GM23248 (cell line): ENCODE data around the gene RBP3. TPM values are rescaled to one million over a fixed set of nuclear protein-coding genes. Genes with fewer than 3 reads are reported as not detected.

ENCODE experiments used
- DNase-seq: peaks from one replicate; pipeline ENCODE4 v3.0.0-alpha.2; 2015
- H2AFZ ChIP-seq: fragments of 200-600 bp; sonication (generic); 2 replicates; pipeline ENCODE4 v1.6.1; 2016; ENCODE audit warnings: antibody characterized with exemption
- H3F3A ChIP-seq: fragments of 200-600 bp; sonication (generic); 2 replicates; pipeline ENCODE4 v1.6.1; 2016; ENCODE audit warnings: mild to moderate bottlenecking, antibody characterized with exemption, mixed run types; ENCODE audit not compliant: insufficient read depth
- H3K27ac ChIP-seq: fragments of 200-600 bp; sonication (generic); 2 replicates; pipeline ENCODE4 v1.5.1; 2016; ENCODE audit warnings: mild to moderate bottlenecking
- H3K27me3 ChIP-seq: fragments of 200-600 bp; sonication (generic); replicated peaks from 2 replicates; pipeline ENCODE4 v1.6.1; 2016; ENCODE audit warnings: mild to moderate bottlenecking; ENCODE audit not compliant: insufficient read depth
- H3K36me3 ChIP-seq: fragments of 200-600 bp; sonication (generic); 2 replicates; pipeline ENCODE4 v1.6.1; 2016; ENCODE audit warnings: low read depth, mild to moderate bottlenecking
- H3K4me1 ChIP-seq: fragments of 200-600 bp; sonication (generic); 2 replicates; pipeline ENCODE4 v1.6.1; 2016; ENCODE audit warnings: mild to moderate bottlenecking; ENCODE audit not compliant: insufficient read depth
- H3K4me2 ChIP-seq: fragments of 200-600 bp; sonication (generic); one replicate; pipeline ENCODE4 v1.6.1; 2016; ENCODE audit warnings: mild to moderate bottlenecking; ENCODE audit not compliant: unreplicated experiment
- H3K4me3 ChIP-seq: fragments of 200-600 bp; sonication (generic); 2 replicates; pipeline ENCODE4 v1.5.1; 2016; ENCODE audit warnings: mild to moderate bottlenecking
- H3K79me2 ChIP-seq: fragments of 200-600 bp; sonication (generic); 2 replicates; pipeline ENCODE4 v1.6.1; 2016; ENCODE audit warnings: mild to moderate bottlenecking; ENCODE audit not compliant: insufficient read depth
- H3K9ac ChIP-seq: fragments of 200-600 bp; sonication (generic); 2 replicates; pipeline ENCODE4 v1.6.1; 2016; ENCODE audit warnings: mild to moderate bottlenecking
- H3K9me2 ChIP-seq: fragments of 200-600 bp; sonication (generic); 2 replicates; pipeline ENCODE4 v1.6.1; 2016; ENCODE audit warnings: mixed run types, mild to moderate bottlenecking, moderate library complexity; ENCODE audit not compliant: insufficient read depth
- H3K9me3 ChIP-seq: fragments of 200-600 bp; sonication (generic); one replicate; pipeline ENCODE4 v1.6.1; 2017; ENCODE audit warnings: low read depth
- H4K20me1 ChIP-seq: fragments of 200-600 bp; sonication (generic); 2 replicates; pipeline ENCODE4 v1.6.0; 2016; ENCODE audit not compliant: insufficient read depth
- EZH2 ChIP-seq: fragments of 200-600 bp; sonication (generic); IDR thresholded peaks from 2 replicates; pipeline ENCODE4 v1.6.1; 2018; ENCODE audit warnings: antibody characterized with exemption, mild to moderate bottlenecking; ENCODE audit not compliant: insufficient read depth, poor library complexity, severe bottlenecking
- EZH2phosphoT487 ChIP-seq: fragments of 200-600 bp; sonication (generic); IDR thresholded peaks from 2 replicates; pipeline ENCODE4 v1.6.1; 2018; ENCODE audit warnings: antibody characterized with exemption, moderate library complexity, mild to moderate bottlenecking, low read depth; ENCODE audit not compliant: insufficient read depth
- WGBS, 2 experiments: methylation state at CpG; one replicate each; pipeline ENCODE4 v1.1.6; 2015 to 2017; ENCODE audit warnings: low lambda C conversion rate in 2 of 2, low coverage in 1 of 2; ENCODE audit errors: missing lambda C conversion rate in 2 of 2; 5-methylcytosine and 5-hydroxymethylcytosine counted together
- in situ Hi-C: fragments of 300-500 bp; cut with MboI; formaldehyde crosslinking; loops from 2 replicates; pipeline ENCODE4 v1.15.0; 2020
- polyA plus RNA-seq: library from polyadenylated mRNA; unstranded; fragments of >200 nt; fragmentation: Nextera tagmentation; extraction: Ambion mirVana; gene quantifications from 2 replicates; pipeline ENCODE4 v1.2.1, GENCODE V29; 2016
- total RNA-seq: library from RNA; depleted of rRNA; stranded (reverse); fragments of >200 nt; shearing (Covaris generic); gene quantifications from 2 replicates; pipeline ENCODE4 v1.2.3, GENCODE V29; 2014

Gene RBP3
- total and polyA plus RNA-seq, 2 experiments from 2014 or later: not detected

GRCh38 chr10:47371629-47372485 is 23.7 kb downstream of the RBP3 start:
- no peaks in the 10 kb centered on the region for H3K36me3 ChIP-seq

GRCh38 chr10:47372726-47373125 is 24.6 kb downstream of the RBP3 start:
- Histone ChIP-seq H3K4me3 (no peak overlapping the region), H4K20me1 (no peaks in the 10 kb centered on the region), H3F3A (no peaks in the 10 kb centered on the region), H3K9me3 (no peaks in the 10 kb centered on the region), H3K36me3 (no peaks in the 10 kb centered on the region), H3K4me1 (no peaks in the 10 kb centered on the region), H3K27ac (no peak overlapping the region), H3K27me3 (peaks cover 20% of the 10 kb centered on the region), H2AFZ (no peak overlapping the region), H3K4me2 (no peak overlapping the region), H3K9ac (no peak overlapping the region), H3K9me2 (no peaks in the 10 kb centered on the region), H3K79me2 (no peaks in the 10 kb centered on the region)
- WGBS, 2 experiments: 78 to 89% methylated on average over 6 of the region's 6 CpGs
- TF ChIP-seq EZH2 (no peak), EZH2phosphoT487 (no peak)
- in situ Hi-C loops: no loop called here
- no peak for DNase-seq

More at GRCh38 chr10:47371629-47372485, 23.7 kb downstream of the RBP3 start:
- Histone ChIP-seq H3K4me3 (no peak overlapping the region), H3K9ac (no peak overlapping the region), H3F3A (no peaks in the 10 kb centered on the region), H3K4me2 (no peak overlapping the region), H2AFZ (no peak overlapping the region), H4K20me1 (no peaks in the 10 kb centered on the region), H3K27ac (no peak overlapping the region), H3K9me2 (no peaks in the 10 kb centered on the region), H3K79me2 (no peaks in the 10 kb centered on the region), H3K9me3 (no peaks in the 10 kb centered on the region), H3K4me1 (no peaks in the 10 kb centered on the region), H3K27me3 (peaks cover 13% of the 10 kb centered on the region)
- no peak for DNase-seq
- in situ Hi-C loops: no loop called here
- WGBS, 2 experiments: 60 to 72% methylated on average over 7 of the region's 7 CpGs
- TF ChIP-seq EZH2phosphoT487 (no peak), EZH2 (no peak)

GRCh38 chr10:47374611-47375536 is 26.7 kb downstream of the RBP3 start:
- Histone ChIP-seq H3K4me1 (no peaks in the 10 kb centered on the region), H3K9me2 (no peaks in the 10 kb centered on the region), H3K79me2 (no peaks in the 10 kb centered on the region), H3K4me2 (peak overlapping the region; percentile 16), H2AFZ (no peak overlapping the region), H3F3A (no peaks in the 10 kb centered on the region), H3K36me3 (no peaks in the 10 kb centered on the region), H3K27me3 (peaks cover 38% of the 10 kb centered on the region), H3K9ac (no peak overlapping the region), H3K9me3 (no peaks in the 10 kb centered on the region), H3K4me3 (no peak overlapping the region), H3K27ac (no peak overlapping the region), H4K20me1 (no peaks in the 10 kb centered on the region)
- 33% methylated on average over 12 of the region's 12 CpGs for WGBS, 2 experiments
- no peak for TF ChIP-seq EZH2phosphoT487
- no peak for TF ChIP-seq EZH2
- peak; percentile 70 for DNase-seq
- in situ Hi-C loops: no loop called here

GRCh38 chr10:47376522-47377220 is 28.5 kb downstream of the RBP3 start:
- no peak overlapping the region for H3K4me3 ChIP-seq
- TF ChIP-seq EZH2: no peak
- no peak for TF ChIP-seq EZH2phosphoT487

More at GRCh38 chr10:47376522-47377220, 28.5 kb downstream of the RBP3 start:
- Histone ChIP-seq H3K36me3 (no peaks in the 10 kb centered on the region), H3K9ac (no peak overlapping the region), H3K27me3 (peaks cover 54% of the 10 kb centered on the region), H3K27ac (no peak overlapping the region), H3F3A (no peaks in the 10 kb centered on the region), H3K9me2 (no peaks in the 10 kb centered on the region), H3K4me2 (no peak overlapping the region), H3K4me1 (no peaks in the 10 kb centered on the region), H2AFZ (no peak overlapping the region), H4K20me1 (no peaks in the 10 kb centered on the region), H3K79me2 (no peaks in the 10 kb centered on the region), H3K9me3 (no peaks in the 10 kb centered on the region)
- in situ Hi-C loops: no loop called here
- DNase-seq: no peak
- 45 to 46% methylated on average over 10 of the region's 10 CpGs for WGBS, 2 experiments
